Gastrocnemius medialis (tissue), 4 donors: ENCODE results near the gene ZNF25. TPM values are rescaled to one million over a fixed set of nuclear protein-coding genes. Genes with fewer than 3 reads are reported as not detected.

Source experiments
- ATAC-seq, 2 donors: fragments of 150-250 bp; one replicate each; pipeline ENCODE4 v1.9.1; 2016
- DNase-seq, 2 donors: peaks; one replicate each; pipeline ENCODE4 v3.0.0-alpha.2; 2019
- H3K27ac ChIP-seq, 4 donors: fragments of 200-600 bp; sonication (generic); 1 replicate in 1 of 4; 2 replicates in 3 of 4; pipeline ENCODE4 v1.5.1; 2016 to 2018; ENCODE audit warnings: mild to moderate bottlenecking in 2 of 4, moderate library complexity in 1 of 4
- H3K27me3 ChIP-seq, 3 donors: fragments of 200-600 bp; sonication (generic) in 2 of 3; 1 replicate in 1 of 3; 2 replicates in 2 of 3; pipeline versions ENCODE4 v1.5.1 to v1.6.0; 2016 to 2019; ENCODE audit warnings: mild to moderate bottlenecking in 1 of 3, moderate library complexity in 1 of 3
- H3K36me3 ChIP-seq, 2 donors: fragments of 200-600 bp; sonication (generic) in 1 of 2; one replicate each; pipeline ENCODE4 v1.5.1; 2017 to 2018
- H3K4me1 ChIP-seq, 2 donors: fragments of 200-600 bp; sonication (generic) in 1 of 2; one replicate each; pipeline ENCODE4 v1.5.1; 2016 to 2017; ENCODE audit warnings: mild to moderate bottlenecking in 2 of 2
- H3K4me3 ChIP-seq, 4 donors: fragments of 200-600 bp; sonication (generic) in 3 of 4; 1 replicate in 1 of 4; 2 replicates in 3 of 4; pipeline ENCODE4 v1.5.1; 2016 to 2019; ENCODE audit warnings: mild to moderate bottlenecking in 2 of 4
- H3K9me3 ChIP-seq, 3 donors: fragments of 200-600 bp; sonication (generic) in 2 of 3; 1 replicate in 1 of 3; 2 replicates in 2 of 3; pipeline ENCODE4 v1.5.1; 2016 to 2019
- POLR2A ChIP-seq, 2 donors: fragments of 450-650 bp; IDR thresholded peaks; one replicate each; pipeline ENCODE4 v1.6.1; 2017; ENCODE audit warnings: antibody characterized with exemption in 2 of 2, mild to moderate bottlenecking in 2 of 2, moderate library complexity in 2 of 2
- in situ Hi-C, 4 donors: fragments of 200-750 bp; cut with MboI; loops; one replicate each; pipeline versions ENCODE4 v1.15.0 to v1.8.0; 2017; ENCODE audit warnings: low sequenced_read_pairs in 4 of 4
- intact Hi-C: fragments of 100-400 bp; cut with DNase I; formaldehyde crosslinking; loops from one replicate; pipeline ENCODE4 v1.15.1; 2023; ENCODE audit warnings: low total_unique reads
- total RNA-seq, 4 donors: library from RNA; depleted of rRNA; stranded (reverse); fragments of >200 nt; gene quantifications; one replicate each; pipeline versions ENCODE4 v1.1.0 to v1.2.3, GENCODE V29; 2016
- TF ChIP-seq, protein P1 (sequence below), 5 experiments: fragments of 450-650 bp in 3 of 5; fragments of 200-600 bp in 2 of 5; sonication (generic) in 2 of 5; IDR thresholded peaks in 4 of 5; conservative IDR thresholded peaks in 1 of 5; 1 replicate in 4 of 5; 2 replicates in 1 of 5; pipeline ENCODE4 v1.5.1; 2016 to 2019; ENCODE audit warnings: antibody characterized with exemption in 5 of 5, mild to moderate bottlenecking in 3 of 5, moderate library complexity in 3 of 5

ZNF25 gene
- total RNA-seq, 4 donors from 2014 or later = 18.8 to 35.0 (median 23.4) TPM

GRCh38 chr10:38010119-38010903 lies 33.9 kb upstream of the ZNF25 start, which contains the start of gene ZNF33A:
TSS of gene ZNF33A (plus strand) at chr10:38010675. CDS start at chr10:38012342, 1,667 bp downstream.
- in situ Hi-C loops (no loop called here), intact Hi-C loops (loop anchor here (1.0 to 10.0 kb wide), 4 partner anchors 34 to 394 kb away; partner anchors contain the start of genes ZNF248, ZNF25 and ZNF37A)
- peaks cover 0 to 25% of the 10 kb centered on the region in 2 donors for H3K36me3 ChIP-seq
- peak within 1 kb of the TSS; percentile 82 to 95 (median 87) for H3K4me3 ChIP-seq
- no peaks in the 10 kb centered on the region for H3K27me3 ChIP-seq
- ATAC-seq = peak; percentile 96 to 98
- H3K9me3 ChIP-seq = no peaks in the 10 kb centered on the region
- H3K4me1 ChIP-seq = peaks cover 9 to 10% of the 10 kb centered on the region in 2 donors
- peak; percentile 90 to 94 for DNase-seq
- peak within 1 kb of the TSS; percentile 96 to 99 (median 98) for H3K27ac ChIP-seq
- TF ChIP-seq, protein P1, sequence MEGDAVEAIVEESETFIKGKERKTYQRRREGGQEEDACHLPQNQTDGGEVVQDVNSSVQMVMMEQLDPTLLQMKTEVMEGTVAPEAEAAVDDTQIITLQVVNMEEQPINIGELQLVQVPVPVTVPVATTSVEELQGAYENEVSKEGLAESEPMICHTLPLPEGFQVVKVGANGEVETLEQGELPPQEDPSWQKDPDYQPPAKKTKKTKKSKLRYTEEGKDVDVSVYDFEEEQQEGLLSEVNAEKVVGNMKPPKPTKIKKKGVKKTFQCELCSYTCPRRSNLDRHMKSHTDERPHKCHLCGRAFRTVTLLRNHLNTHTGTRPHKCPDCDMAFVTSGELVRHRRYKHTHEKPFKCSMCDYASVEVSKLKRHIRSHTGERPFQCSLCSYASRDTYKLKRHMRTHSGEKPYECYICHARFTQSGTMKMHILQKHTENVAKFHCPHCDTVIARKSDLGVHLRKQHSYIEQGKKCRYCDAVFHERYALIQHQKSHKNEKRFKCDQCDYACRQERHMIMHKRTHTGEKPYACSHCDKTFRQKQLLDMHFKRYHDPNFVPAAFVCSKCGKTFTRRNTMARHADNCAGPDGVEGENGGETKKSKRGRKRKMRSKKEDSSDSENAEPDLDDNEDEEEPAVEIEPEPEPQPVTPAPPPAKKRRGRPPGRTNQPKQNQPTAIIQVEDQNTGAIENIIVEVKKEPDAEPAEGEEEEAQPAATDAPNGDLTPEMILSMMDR (IDR thresholded peaks at IDR 0.05 in 4 of 5, conservative IDR thresholded peaks at IDR 0.05 in 1 of 5) = peak in 1 of 5 experiments; percentile 27
- peak; percentile 39 to 67 for TF ChIP-seq POLR2A (IDR thresholded peaks at IDR 0.05)

DNA sequence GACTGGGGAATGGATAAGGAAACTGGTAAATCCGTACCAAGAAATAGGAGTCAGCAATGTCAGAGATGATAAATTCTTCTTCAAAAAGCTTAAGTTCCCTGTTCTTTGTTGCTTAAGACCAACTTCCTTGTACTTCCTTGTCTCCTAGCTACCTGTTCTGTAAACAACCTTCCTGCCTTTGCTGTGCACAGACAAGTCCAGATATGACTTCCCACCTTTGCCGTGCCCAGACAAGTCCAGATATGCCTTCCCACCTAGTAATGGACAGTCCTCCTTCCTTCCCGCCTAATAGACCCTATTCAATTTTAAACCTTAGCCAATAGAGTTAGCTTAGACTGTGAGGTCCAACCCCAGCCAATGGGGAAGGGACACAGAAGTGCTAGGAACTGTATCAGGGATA lies 31.5 kb upstream of the ZNF25 start:
- Histone ChIP-seq H3K4me1 (peaks cover 9 to 10% of the 10 kb centered on the region in 2 donors), H3K9me3 (no peaks in the 10 kb centered on the region), H3K27ac (no peak overlapping the region), H3K27me3 (no peaks in the 10 kb centered on the region), H3K36me3 (peaks cover 0 to 5% of the 10 kb centered on the region in 2 donors), H3K4me3 (no peak overlapping the region)
- intact Hi-C loops = no loop called here
- ATAC-seq = no peak
- no peak for DNase-seq
- TF ChIP-seq, protein P1 (IDR thresholded peaks at IDR 0.05 in 4 of 5, conservative IDR thresholded peaks at IDR 0.05 in 1 of 5) = no peak
- TF ChIP-seq POLR2A (IDR thresholded peaks at IDR 0.05) = no peak
- in situ Hi-C loops = loop anchor here in 1 of 4 donors (5.0 kb wide), 1 partner anchor 36 kb away; no protein-coding TSS in a partner anchor

DNA sequence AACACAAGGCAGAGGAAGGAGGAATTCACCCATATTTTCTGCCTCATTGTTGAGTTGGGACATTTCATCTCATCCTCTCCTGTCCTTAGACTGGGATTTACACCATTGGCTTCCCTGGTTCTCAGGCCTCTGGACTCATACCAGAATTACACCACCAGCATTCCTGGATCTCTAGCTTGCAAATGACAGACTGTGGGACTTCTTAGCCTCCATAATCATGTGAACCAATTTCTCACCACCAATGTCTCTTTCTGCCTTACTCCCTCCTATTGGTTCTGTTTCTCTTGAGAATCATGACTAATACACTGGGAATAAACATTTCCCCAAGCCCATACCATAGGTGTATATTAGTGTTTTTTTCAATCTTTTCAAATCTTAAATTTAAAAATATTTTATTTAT lies 31.1 kb upstream of the ZNF25 start:
- Histone ChIP-seq H3K4me1 (peaks cover 9 to 10% of the 10 kb centered on the region in 2 donors), H3K27me3 (no peaks in the 10 kb centered on the region), H3K4me3 (no peak overlapping the region), H3K36me3 (peaks cover 0 to 1% of the 10 kb centered on the region in 2 donors), H3K27ac (no peak overlapping the region), H3K9me3 (no peaks in the 10 kb centered on the region)
- DNase-seq = no peak
- intact Hi-C loops (no loop called here), in situ Hi-C loops (loop anchor here in 1 of 4 donors (5.0 kb wide), 1 partner anchor 35 kb away; no protein-coding TSS in a partner anchor)
- no peak for ATAC-seq
- TF ChIP-seq POLR2A (IDR thresholded peaks at IDR 0.05) = no peak
- TF ChIP-seq, protein P1 (IDR thresholded peaks at IDR 0.05 in 4 of 5, conservative IDR thresholded peaks at IDR 0.05 in 1 of 5) = no peak

GRCh38 chr10:38003588-38003987 lies 27.1 kb upstream of the ZNF25 start:
- ATAC-seq (no peak), DNase-seq (no peak)
- no peaks in the 10 kb centered on the region for H3K4me1 ChIP-seq
- in situ Hi-C loops (no loop called here), intact Hi-C loops (no loop called here)
- H3K4me3 ChIP-seq = no peak overlapping the region
- H3K27ac ChIP-seq = no peak overlapping the region
- no peaks in the 10 kb centered on the region for H3K36me3 ChIP-seq
- no peaks in the 10 kb centered on the region for H3K9me3 ChIP-seq
- TF ChIP-seq, protein P1 (IDR thresholded peaks at IDR 0.05 in 4 of 5, conservative IDR thresholded peaks at IDR 0.05 in 1 of 5) = no peak
- TF ChIP-seq POLR2A (IDR thresholded peaks at IDR 0.05) = no peak
- H3K27me3 ChIP-seq = no peaks in the 10 kb centered on the region
